PC-3 (cell line): ENCODE data around the gene NLRP9.

Experiments
- EZH2 ChIP-seq: fragments of 300-600 bp; sonication (generic); IDR thresholded peaks from one replicate; pipeline ENCODE4 v1.6.1; 2017; ENCODE audit warnings: antibody characterized with exemption, mild to moderate bottlenecking, low read length; ENCODE audit not compliant: unreplicated experiment
- TF ChIP-seq, protein P1 (sequence below): fragments of 300-600 bp; sonication (generic); conservative IDR thresholded peaks from 2 replicates; pipeline ENCODE4 v1.5.1; 2017; ENCODE audit warnings: antibody characterized with exemption, low read depth, mild to moderate bottlenecking, low read length

DNA sequence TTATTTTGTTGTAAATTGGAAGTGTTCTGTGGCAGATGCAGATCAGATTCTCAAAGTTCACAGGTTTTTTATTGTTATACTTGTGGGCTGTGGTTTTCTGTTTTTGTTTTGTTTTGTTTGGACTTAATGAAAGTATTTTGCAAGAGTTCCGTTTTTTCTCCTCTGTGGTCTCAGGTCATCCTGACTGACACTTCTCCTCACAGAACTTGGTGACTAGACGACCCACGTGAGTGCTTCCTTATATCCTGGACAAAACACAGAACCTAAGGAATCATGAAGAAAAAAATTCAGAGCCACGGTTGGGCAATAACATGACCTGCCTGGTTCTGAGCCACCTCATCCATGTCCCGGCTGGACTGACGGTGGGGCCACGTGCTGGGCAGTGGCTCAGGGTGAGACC, 28.3 kb upstream of the NLRP9 start:
- no peak for TF ChIP-seq EZH2
- TF ChIP-seq, protein P1, sequence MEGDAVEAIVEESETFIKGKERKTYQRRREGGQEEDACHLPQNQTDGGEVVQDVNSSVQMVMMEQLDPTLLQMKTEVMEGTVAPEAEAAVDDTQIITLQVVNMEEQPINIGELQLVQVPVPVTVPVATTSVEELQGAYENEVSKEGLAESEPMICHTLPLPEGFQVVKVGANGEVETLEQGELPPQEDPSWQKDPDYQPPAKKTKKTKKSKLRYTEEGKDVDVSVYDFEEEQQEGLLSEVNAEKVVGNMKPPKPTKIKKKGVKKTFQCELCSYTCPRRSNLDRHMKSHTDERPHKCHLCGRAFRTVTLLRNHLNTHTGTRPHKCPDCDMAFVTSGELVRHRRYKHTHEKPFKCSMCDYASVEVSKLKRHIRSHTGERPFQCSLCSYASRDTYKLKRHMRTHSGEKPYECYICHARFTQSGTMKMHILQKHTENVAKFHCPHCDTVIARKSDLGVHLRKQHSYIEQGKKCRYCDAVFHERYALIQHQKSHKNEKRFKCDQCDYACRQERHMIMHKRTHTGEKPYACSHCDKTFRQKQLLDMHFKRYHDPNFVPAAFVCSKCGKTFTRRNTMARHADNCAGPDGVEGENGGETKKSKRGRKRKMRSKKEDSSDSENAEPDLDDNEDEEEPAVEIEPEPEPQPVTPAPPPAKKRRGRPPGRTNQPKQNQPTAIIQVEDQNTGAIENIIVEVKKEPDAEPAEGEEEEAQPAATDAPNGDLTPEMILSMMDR: no peak
